ENCODE data around the gene NID1.
"Not testable (repeated sequence)": the region's sequence is repeated elsewhere in the genome, so short reads cannot be mapped to it uniquely, and the experiment has no call there.

The NID1 gene

DNA sequence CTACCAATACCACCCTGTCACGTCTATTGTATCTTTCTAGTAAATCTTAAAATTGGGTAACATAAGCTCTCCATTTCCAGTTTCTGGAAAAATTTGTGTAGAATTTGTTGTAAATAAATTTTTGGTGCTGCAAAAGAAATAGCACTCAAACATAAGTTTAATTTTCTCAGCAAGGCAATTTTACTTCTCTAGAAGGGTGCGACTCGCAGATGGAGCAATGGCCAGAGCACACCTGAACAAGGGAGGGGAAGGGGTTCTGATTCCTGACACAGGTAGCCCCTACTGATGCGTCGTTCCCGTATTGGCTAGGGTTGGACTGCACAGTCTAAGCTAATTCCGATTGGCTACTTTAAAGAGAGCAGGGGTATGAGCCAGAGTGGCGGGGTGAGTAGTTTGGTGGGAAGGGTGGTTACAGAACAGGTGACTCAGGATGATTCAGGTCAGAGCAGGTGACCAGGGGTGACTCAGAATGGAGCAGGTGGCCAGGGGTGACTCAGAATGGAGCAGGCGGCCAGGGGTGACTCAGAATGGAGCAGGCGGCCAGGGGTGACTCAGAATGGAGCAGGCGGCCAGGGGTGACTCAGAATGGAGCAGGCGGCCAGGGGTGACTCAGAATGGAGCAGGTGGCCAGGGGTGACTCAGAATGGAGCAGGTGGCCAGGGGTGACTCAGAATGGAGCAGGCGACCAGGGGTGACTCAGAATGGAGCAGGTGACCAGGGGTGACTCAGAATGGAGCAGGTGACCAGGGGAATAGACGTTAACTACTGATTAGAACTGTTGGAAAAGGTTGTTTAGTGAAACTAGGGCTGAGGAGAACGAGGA lies 32.0 kb upstream of the NID1 start:
- peak overlapping the region; percentile 6 for H3K18ac ChIP-seq (ENCODE audit: low read length)
- H3K23ac ChIP-seq (ENCODE audit: low read depth, low read length, poor library complexity), result peak overlapping the region; percentile 13
- peak overlapping the region; percentile 20 for H4K8ac ChIP-seq (ENCODE audit: low read depth, low read length)
- H3K4me3 ChIP-seq (ENCODE audit: low read length in 2 of 2); H3K4me2 ChIP-seq (ENCODE audit: insufficient read depth, low read length, poor library complexity, severe bottlenecking); H3K27ac ChIP-seq (replicated peaks; ENCODE audit: low read length); H3K9me3 ChIP-seq (replicated peaks in 1 of 2; ENCODE audit: control insufficient read depth in 2 of 2, insufficient read depth in 1 of 2, low read depth in 1 of 2, low read length in 2 of 2); H3K14ac ChIP-seq (ENCODE audit: low read length); H3K36me3 ChIP-seq (replicated peaks in 1 of 2; ENCODE audit: control insufficient read depth in 2 of 2, insufficient read depth in 2 of 2, low read length in 2 of 2); H3K9ac ChIP-seq (ENCODE audit: low read depth, low read length, poor library complexity); H3K4ac ChIP-seq (ENCODE audit: low read length); H3K27me3 ChIP-seq (ENCODE audit: control insufficient read depth in 3 of 3, insufficient read depth in 3 of 3, low read depth in 1 of 3, low read length in 3 of 3); H3K4me1 ChIP-seq (ENCODE audit: control insufficient read depth in 2 of 2, insufficient read depth in 1 of 2, low read depth in 1 of 2, low read length in 2 of 2); H2AFZ ChIP-seq (ENCODE audit: low read length); H2AK5ac ChIP-seq (ENCODE audit: low read depth, low read length); H4K91ac ChIP-seq (ENCODE audit: low read depth, low read length, poor library complexity); H2BK12ac ChIP-seq (ENCODE audit: low read length); H3K79me1 ChIP-seq (ENCODE audit: low read depth, low read length); H2BK5ac ChIP-seq (ENCODE audit: low read length); H2BK15ac ChIP-seq (ENCODE audit: low read length); H2BK120ac ChIP-seq (ENCODE audit: low read depth, low read length): not testable (repeated sequence)
- WGBS, 2 donors (ENCODE audit: extremely low coverage in 2 of 2, insufficient read length in 2 of 2, insufficient replicate concordance in 1 of 2), result no CpG with 5 or more reads among the region's 15 CpGs
- DNase-seq (ENCODE audit: low spot score), result peak; percentile 41

DNA sequence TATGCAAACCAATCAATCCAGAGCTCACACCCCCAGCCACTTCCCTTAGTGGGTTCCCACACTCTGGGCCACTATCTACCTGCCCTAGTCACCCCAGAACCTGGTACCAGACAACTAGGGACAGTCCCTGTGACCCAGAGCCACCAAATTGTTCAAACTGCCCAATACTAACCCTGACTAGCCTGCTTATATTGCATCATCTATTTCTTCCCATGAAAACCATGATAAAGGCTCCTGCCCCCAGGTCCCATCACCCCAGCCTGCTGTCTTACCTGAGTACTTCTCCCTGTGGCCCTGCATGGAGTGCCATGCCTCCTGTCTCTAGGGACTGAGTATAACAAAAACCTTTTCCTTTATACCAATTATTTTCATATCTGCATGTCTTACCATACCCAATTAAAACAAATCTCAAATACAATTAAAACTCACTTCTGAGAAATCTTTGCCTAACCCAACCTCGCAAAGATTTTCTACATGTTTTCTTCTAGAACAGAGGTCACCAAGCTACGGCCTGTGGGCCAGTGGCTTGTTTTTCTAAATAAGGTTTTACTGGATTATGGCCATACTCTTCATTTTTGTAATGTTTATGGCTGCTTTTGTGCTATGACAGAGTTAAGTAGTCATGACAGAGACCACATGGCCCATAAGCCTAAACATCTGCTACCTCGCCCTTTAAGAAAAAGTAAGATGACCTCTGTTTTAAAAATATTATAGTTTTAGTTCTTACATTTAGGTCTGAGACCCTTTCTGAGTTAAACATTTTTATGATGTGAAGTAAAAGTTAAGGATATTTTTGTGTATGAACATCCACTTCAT lies 31.0 kb upstream of the NID1 start:
- Histone ChIP-seq H3K9ac (ENCODE audit: low read depth, low read length, poor library complexity) (no peak overlapping the region), H3K9me3 (replicated peaks in 1 of 2; ENCODE audit: control insufficient read depth in 2 of 2, insufficient read depth in 1 of 2, low read depth in 1 of 2, low read length in 2 of 2) (peaks cover 3 to 7% of the 10 kb centered on the region in 2 donors), H2AFZ (ENCODE audit: low read length) (no peak overlapping the region), H3K4me1 (ENCODE audit: control insufficient read depth in 2 of 2, insufficient read depth in 1 of 2, low read depth in 1 of 2, low read length in 2 of 2) (peaks cover 0 to 8% of the 10 kb centered on the region in 2 donors), H3K18ac (ENCODE audit: low read length) (no peak overlapping the region), H3K4me2 (ENCODE audit: insufficient read depth, low read length, poor library complexity, severe bottlenecking) (no peak overlapping the region), H2BK5ac (ENCODE audit: low read length) (peak overlapping the region; percentile 3), H2AK5ac (ENCODE audit: low read depth, low read length) (no peak overlapping the region), H3K4me3 (ENCODE audit: low read length in 2 of 2) (no peak overlapping the region), H2BK15ac (ENCODE audit: low read length) (no peak overlapping the region), H3K4ac (ENCODE audit: low read length) (no peak overlapping the region), H3K14ac (ENCODE audit: low read length) (no peak overlapping the region), H3K36me3 (replicated peaks in 1 of 2; ENCODE audit: control insufficient read depth in 2 of 2, insufficient read depth in 2 of 2, low read length in 2 of 2) (no peaks in the 10 kb centered on the region), H3K79me1 (ENCODE audit: low read depth, low read length) (peaks cover 2% of the 10 kb centered on the region), H3K27ac (replicated peaks; ENCODE audit: low read length) (no peak overlapping the region), H4K8ac (ENCODE audit: low read depth, low read length) (no peak overlapping the region), H3K27me3 (ENCODE audit: control insufficient read depth in 3 of 3, insufficient read depth in 3 of 3, low read depth in 1 of 3, low read length in 3 of 3) (no peaks in the 10 kb centered on the region), H2BK12ac (ENCODE audit: low read length) (no peak overlapping the region), H4K91ac (ENCODE audit: low read depth, low read length, poor library complexity) (no peak overlapping the region), H3K23ac (ENCODE audit: low read depth, low read length, poor library complexity) (no peak overlapping the region), H2BK120ac (ENCODE audit: low read depth, low read length) (no peak overlapping the region)
- WGBS, 2 donors (ENCODE audit: extremely low coverage in 2 of 2, insufficient read length in 2 of 2, insufficient replicate concordance in 1 of 2), result 100% methylated on average over 1 of the region's 3 CpGs; no CpG with 5 or more reads in 1 of the 2 donors
- DNase-seq (ENCODE audit: low spot score), result no peak

DNA sequence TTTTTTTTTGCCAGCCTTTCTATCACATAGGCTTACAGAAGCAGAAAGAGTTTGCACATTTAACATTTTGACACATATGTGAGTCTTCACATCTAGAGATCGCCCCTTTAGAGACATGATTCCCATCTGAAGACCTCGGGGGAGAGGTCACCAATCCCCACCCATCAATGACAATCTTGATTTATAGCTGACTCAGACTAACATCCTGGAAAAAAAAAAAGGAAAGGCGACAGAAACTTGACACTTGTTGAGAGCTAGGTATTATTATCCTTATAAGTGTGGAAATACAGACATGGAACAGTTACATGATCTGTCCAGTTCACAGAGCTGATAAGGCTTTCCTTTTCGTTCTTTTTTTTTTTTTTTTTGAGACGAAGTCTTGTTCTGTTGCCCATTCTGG lies 28.0 kb upstream of the NID1 start:
- H3K4me2 ChIP-seq (ENCODE audit: insufficient read depth, low read length, poor library complexity, severe bottlenecking), result no peak overlapping the region
- H3K4me3 ChIP-seq (ENCODE audit: low read length in 2 of 2), result no peak overlapping the region
- no peak overlapping the region for H2BK12ac ChIP-seq (ENCODE audit: low read length)
- H4K8ac ChIP-seq (ENCODE audit: low read depth, low read length), result no peak overlapping the region
- H2BK5ac ChIP-seq (ENCODE audit: low read length), result no peak overlapping the region
- H3K23ac ChIP-seq (ENCODE audit: low read depth, low read length, poor library complexity), result no peak overlapping the region
- no peak overlapping the region for H3K9ac ChIP-seq (ENCODE audit: low read depth, low read length, poor library complexity)
- H3K18ac ChIP-seq (ENCODE audit: low read length), result no peak overlapping the region
- H2BK120ac ChIP-seq (ENCODE audit: low read depth, low read length), result no peak overlapping the region
- no peak overlapping the region for H2AK5ac ChIP-seq (ENCODE audit: low read depth, low read length)
- H3K9me3 ChIP-seq (replicated peaks in 1 of 2; ENCODE audit: control insufficient read depth in 2 of 2, insufficient read depth in 1 of 2, low read depth in 1 of 2, low read length in 2 of 2), result peaks cover 3 to 7% of the 10 kb centered on the region in 2 donors
- no peak overlapping the region for H4K91ac ChIP-seq (ENCODE audit: low read depth, low read length, poor library complexity)
- peaks cover 2% of the 10 kb centered on the region for H3K79me1 ChIP-seq (ENCODE audit: low read depth, low read length)
- H3K27ac ChIP-seq (replicated peaks; ENCODE audit: low read length), result no peak overlapping the region
- no peaks in the 10 kb centered on the region for H3K27me3 ChIP-seq (ENCODE audit: control insufficient read depth in 3 of 3, insufficient read depth in 3 of 3, low read depth in 1 of 3, low read length in 3 of 3)
- DNase-seq (ENCODE audit: low spot score), result no peak
- no peaks in the 10 kb centered on the region for H3K4me1 ChIP-seq (ENCODE audit: control insufficient read depth in 2 of 2, insufficient read depth in 1 of 2, low read depth in 1 of 2, low read length in 2 of 2)
- H3K36me3 ChIP-seq (replicated peaks in 1 of 2; ENCODE audit: control insufficient read depth in 2 of 2, insufficient read depth in 2 of 2, low read length in 2 of 2), result no peaks in the 10 kb centered on the region
- no peak overlapping the region for H3K4ac ChIP-seq (ENCODE audit: low read length)
- no peak overlapping the region for H2BK15ac ChIP-seq (ENCODE audit: low read length)
- WGBS, 2 donors (ENCODE audit: extremely low coverage in 2 of 2, insufficient read length in 2 of 2, insufficient replicate concordance in 1 of 2), result no CpG with 5 or more reads among the region's 5 CpGs
- no peak overlapping the region for H2AFZ ChIP-seq (ENCODE audit: low read length)
- H3K14ac ChIP-seq (ENCODE audit: low read length), result no peak overlapping the region

DNA sequence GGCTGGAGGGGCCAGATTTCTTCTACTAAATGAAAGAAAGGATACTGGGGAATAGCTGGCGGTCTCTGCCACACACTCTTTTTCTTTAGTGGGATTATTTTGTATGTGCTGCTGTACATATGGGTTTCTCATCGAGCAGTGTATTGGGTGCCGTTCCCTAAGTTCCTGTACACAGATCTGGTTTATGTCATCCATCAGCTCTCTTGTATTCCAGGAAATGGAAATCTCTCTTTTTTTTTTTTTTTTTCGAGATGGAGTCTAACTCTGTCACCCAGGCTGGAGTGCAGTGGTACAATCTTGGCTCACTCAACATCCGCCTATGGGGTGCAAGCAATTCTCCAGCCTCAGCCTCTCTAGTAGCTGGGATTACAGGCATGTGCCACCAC lies 27.0 kb upstream of the NID1 start:
- no peak overlapping the region for H4K91ac ChIP-seq (ENCODE audit: low read depth, low read length, poor library complexity)
- H2AK5ac ChIP-seq (ENCODE audit: low read depth, low read length), result no peak overlapping the region
- H3K27ac ChIP-seq (replicated peaks; ENCODE audit: low read length), result no peak overlapping the region
- H3K23ac ChIP-seq (ENCODE audit: low read depth, low read length, poor library complexity), result no peak overlapping the region
- H3K4ac ChIP-seq (ENCODE audit: low read length), result no peak overlapping the region
- no peak overlapping the region for H3K4me2 ChIP-seq (ENCODE audit: insufficient read depth, low read length, poor library complexity, severe bottlenecking)
- no peak overlapping the region for H2BK120ac ChIP-seq (ENCODE audit: low read depth, low read length)
- peaks cover 2% of the 10 kb centered on the region for H3K79me1 ChIP-seq (ENCODE audit: low read depth, low read length)
- no peaks in the 10 kb centered on the region for H3K4me1 ChIP-seq (ENCODE audit: control insufficient read depth in 2 of 2, insufficient read depth in 1 of 2, low read depth in 1 of 2, low read length in 2 of 2)
- no peak overlapping the region for H4K8ac ChIP-seq (ENCODE audit: low read depth, low read length)
- no peak overlapping the region for H3K18ac ChIP-seq (ENCODE audit: low read length)
- no CpG with 5 or more reads among the region's 5 CpGs for WGBS, 2 donors (ENCODE audit: extremely low coverage in 2 of 2, insufficient read length in 2 of 2, insufficient replicate concordance in 1 of 2)
- no peak overlapping the region for H3K4me3 ChIP-seq (ENCODE audit: low read length in 2 of 2)
- no peak for DNase-seq (ENCODE audit: low spot score)
- no peak overlapping the region for H3K9ac ChIP-seq (ENCODE audit: low read depth, low read length, poor library complexity)
- H2BK5ac ChIP-seq (ENCODE audit: low read length), result no peak overlapping the region
- H2AFZ ChIP-seq (ENCODE audit: low read length), result peak overlapping the region; percentile 79
- H3K9me3 ChIP-seq (replicated peaks in 1 of 2; ENCODE audit: control insufficient read depth in 2 of 2, insufficient read depth in 1 of 2, low read depth in 1 of 2, low read length in 2 of 2), result peaks cover 3 to 4% of the 10 kb centered on the region in 2 donors
- no peaks in the 10 kb centered on the region for H3K27me3 ChIP-seq (ENCODE audit: control insufficient read depth in 3 of 3, insufficient read depth in 3 of 3, low read depth in 1 of 3, low read length in 3 of 3)
- H3K36me3 ChIP-seq (replicated peaks in 1 of 2; ENCODE audit: control insufficient read depth in 2 of 2, insufficient read depth in 2 of 2, low read length in 2 of 2), result no peaks in the 10 kb centered on the region
- no peak overlapping the region for H3K14ac ChIP-seq (ENCODE audit: low read length)
- H2BK12ac ChIP-seq (ENCODE audit: low read length), result no peak overlapping the region
- no peak overlapping the region for H2BK15ac ChIP-seq (ENCODE audit: low read length)

Measured in neuronal stem cell (in vitro differentiated cells).